NCI-H446 (cell line): ENCODE results near the gene NSL1.

Experiments used
- DNase-seq, 2 experiments: peaks; one replicate each; lab custom pipeline; 2025; lab: John Stamatoyannopoulos, UW

The NSL1 gene

DNA sequence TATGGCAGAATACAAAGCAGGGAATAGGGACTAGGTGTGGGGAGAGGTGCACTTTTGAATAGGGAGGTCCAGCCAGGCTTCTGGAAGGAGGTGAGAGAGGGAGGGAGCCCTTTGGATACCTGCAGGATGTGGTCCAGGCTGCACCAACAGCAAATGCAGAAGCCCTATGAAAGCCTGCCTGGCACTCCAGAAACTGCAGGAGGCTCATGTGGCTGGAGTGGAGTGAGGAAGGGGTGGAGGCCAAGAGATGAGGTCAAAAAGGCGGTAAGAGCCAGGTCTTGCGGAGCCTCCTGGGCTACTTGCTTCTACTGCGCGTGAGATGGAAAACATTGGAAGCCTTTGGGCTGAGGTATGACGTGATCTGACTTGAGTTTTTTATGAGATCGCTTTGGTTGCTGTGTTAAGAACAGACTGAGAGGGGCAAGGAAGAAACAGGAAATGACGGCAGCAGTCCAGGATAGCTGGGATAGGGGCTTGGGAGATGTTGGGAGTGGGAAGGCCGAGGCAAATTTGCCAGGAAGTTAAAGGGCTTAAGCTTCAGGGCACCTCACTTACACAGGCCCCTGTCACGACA, 87.5 kb downstream of the NSL1 start:
- no peak for DNase-seq

DNA sequence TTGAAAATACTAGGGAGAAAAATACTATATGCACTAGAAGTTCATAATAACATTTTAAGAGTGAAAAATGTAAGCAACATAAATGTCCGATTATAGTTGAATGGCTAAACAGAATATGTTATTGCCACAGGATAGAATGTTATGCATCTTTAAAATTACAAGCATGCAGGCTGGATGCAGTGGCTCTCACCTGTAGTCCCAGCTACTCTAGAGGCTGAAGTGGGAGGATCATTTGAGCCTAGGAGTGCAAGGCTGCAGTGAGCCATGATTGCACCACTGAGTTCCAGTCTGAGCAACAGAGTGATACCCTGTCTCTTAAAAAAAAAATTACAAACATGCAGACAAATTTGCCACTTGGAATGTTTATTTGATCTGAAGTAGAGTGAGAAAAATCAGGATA, 88.9 kb downstream of the NSL1 start:
- no peak for DNase-seq

DNA sequence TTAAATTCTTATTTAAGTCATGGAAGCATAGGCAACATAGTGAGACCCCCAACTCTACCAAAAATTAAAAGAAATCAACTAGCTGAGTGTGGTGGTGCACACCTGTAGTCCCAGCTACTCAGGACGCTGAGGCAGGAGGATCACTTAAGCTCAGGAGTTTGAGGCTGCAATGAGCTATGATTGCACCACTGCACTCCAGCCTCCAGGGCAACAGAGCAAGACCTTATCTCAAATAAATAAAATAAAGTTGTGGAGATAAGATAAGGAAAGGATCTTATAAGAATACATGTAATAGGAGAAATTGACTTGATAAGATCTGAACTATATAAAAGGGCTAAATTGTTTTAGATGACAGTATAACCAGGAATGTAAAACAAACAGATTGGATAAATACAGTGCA, 89.7 kb downstream of the NSL1 start:
- DNase-seq = no peak

DNA sequence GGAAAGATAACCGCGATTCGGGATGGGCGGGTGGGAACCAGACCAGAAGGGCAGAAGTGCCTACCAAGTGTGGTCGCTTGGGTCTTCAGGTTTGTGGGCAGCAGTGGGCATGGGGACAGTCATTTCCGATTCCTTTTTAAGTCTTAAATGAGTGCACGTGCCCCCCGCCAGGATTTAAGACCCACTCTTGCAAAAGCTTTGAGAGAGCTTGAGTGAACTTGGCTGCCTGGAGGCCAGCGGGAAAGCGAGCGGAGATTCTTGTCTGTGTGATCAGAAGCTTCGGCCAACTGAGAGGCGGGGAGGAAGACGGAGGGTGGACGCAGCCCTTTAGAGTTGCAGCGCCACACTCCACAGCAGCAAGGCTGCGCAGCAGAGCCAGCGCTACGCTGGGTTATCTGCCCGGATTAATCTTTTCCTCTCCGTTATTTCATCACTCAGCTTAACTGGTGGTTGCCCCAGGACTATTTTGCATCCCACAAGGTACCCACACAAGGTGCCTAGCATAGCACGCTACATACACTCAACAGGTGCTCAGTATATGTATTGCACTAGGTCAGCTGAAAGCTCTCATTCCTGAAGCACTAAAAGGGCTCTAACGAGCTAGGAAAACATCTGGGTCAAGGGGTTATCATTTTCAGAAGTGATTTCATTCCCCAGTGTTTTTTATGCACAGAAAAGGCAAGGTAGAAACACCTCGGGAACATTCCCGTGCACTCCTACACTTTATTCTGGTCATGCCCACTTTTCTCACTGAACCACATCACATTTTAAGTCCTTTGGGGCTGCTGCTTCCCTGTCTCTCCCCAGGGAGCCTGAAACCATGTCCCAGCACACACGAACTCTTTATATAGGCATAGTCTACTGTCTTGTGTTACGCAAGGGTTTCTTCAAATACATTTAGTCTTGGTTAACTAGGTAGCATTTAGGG, 90.4 kb downstream of the NSL1 start:
- DNase-seq = no peak

DNA sequence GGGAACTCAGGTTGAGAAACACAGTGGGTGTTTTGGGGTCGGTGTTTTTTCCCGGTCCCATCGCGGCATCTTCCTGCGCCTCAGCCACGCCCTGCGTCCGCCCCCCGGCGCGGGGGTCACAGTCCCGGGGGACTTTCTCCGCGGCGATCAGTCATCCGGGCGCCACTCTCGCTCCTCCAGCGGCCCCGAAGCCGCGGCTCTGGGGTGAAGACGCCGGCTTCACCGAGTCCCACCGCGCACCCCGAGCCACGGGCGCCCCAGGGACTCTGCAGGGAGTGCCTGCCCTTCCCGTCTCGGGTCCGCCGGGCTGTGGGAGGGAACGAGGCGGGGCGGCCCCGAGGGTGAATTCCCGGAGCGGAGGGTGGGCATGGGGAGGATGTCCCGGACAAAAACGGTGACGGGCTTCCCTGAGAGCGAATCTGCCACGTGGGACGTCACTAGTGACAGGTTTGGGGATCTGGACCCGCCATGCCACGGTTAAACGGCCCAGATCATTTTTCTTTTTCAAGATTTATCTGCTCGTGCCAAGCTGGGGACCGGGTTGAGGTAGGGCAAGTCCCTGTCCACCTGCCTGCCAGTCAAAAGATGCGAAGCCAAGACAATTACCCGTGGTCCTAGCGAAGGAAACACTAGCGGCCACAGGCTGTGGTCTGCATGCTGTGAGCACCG, 91.2 kb downstream of the NSL1 start:
- DNase-seq = no peak

DNA sequence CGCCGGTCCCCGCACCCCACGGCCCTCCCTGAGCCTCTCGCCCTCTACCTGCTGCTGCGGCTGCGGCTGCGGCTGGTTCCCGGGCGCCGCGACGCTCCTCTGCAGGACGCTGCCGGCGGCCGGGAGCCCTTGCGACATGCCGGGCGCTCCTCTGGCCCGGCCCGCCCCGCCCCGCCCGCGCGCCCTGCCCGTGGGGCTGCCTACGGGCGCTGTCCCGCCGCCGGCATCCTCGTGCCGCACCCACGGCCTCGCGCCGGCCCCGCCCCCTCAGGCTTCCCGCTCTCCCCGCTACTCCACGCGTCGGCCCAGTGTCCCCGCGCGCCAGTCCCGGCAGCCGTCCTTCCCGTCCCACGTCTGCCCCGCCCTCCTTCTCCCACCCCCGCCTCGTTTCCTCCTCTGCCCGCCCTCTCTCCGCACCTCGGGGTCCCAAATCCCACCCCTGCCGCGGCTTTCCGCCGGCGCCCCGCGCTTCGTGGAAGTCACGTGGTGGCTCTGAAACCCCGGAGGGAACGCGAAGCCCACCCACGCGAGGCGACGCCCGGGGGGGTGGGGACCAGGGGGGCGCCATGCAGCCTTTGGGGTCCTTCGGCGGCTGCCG, 91.9 kb downstream of the NSL1 start, which contains the start of gene BATF3:
BATF3 (minus strand) TSS at position 216 of the 598 bp plus-strand sequence; CDS start at position 138, 78 bp downstream.
- DNase-seq = peak in 1 of 2 experiments; percentile 24

DNA sequence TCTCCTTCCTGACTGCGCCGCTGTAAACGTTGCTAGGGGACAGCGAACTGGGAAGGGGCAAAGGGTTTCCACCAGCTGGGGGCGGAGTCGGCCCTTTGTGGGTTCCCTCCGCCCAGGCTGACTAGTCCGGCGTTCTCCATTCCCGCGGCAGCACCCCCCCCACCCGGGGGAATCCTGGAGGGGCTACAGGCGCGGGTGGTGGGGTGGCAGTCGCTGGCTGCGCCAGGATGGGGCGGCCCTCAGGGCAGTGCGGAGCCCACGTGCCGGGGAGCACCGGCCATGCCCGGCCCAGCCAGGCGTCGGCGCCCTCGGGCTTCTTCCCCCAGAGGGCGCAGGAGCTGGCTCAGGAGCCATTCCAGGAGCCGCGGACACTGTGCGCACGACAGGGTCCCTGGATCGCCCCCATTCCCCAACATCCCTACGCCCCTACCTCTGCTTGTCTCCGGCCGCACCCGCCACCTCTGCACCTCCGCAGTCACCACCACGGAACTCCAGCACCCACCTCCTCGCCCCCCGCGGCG, 92.4 kb downstream of the NSL1 start:
- DNase-seq = peak in 1 of 2 experiments; percentile 61

DNA sequence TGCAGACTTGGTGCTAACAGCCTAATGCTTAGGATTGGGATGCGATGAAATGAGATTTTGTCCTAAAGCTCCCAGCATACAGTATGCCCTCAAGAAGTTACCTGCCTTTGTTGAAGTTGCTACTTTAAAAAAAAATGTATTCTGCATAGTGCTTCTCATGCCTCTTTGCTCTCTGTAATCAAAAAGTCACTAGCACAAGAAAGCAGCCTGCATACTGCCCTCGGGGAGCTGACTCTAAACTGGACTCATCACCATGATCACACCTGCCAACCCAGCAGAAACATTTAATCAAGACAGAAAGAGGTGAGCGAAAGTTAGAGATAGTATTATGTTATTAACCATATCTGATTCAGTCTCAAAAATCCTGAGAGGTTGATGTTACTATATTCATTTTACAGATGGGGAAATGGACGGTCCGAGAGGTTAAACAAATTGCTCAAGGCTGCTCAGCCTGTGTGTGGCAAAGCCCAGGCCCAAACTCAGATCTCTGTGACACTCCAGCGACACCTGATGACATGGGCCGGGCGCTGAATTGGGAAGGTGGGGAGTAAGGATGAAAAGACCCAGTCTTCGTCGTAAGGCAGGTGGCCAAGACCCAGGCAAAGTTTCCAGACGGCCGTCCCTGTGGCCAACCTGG, 93.0 kb downstream of the NSL1 start:
- DNase-seq = no peak

DNA sequence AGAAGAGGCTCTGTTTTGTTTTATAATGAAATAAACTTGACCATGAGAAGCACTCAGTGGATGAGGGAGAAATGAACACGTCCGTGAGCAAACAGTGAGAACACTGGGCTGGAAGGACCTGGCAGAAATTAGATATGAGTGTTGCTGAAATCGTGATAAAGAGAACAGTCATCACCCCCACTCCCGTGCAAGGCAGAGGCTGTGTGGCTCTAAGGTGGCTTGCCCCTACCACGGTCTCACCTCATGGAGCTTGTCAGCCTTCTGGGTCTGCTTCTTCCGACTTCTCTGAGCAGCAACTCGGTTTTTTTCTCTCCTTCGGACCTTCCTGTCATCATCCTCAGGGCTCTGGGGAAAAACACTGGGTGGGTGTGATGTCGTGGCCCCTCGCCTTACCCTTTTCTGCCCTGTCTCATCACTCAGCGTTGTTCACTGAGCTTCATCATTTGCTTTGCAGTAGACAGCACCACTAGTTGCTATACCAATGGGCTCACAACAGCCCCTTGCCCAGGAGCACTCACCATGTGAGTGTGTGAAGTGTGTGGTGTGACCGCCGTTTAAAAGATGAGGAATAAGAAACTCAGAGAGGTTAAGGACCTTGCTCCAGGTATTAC, 94.8 kb downstream of the NSL1 start:
- no peak for DNase-seq

DNA sequence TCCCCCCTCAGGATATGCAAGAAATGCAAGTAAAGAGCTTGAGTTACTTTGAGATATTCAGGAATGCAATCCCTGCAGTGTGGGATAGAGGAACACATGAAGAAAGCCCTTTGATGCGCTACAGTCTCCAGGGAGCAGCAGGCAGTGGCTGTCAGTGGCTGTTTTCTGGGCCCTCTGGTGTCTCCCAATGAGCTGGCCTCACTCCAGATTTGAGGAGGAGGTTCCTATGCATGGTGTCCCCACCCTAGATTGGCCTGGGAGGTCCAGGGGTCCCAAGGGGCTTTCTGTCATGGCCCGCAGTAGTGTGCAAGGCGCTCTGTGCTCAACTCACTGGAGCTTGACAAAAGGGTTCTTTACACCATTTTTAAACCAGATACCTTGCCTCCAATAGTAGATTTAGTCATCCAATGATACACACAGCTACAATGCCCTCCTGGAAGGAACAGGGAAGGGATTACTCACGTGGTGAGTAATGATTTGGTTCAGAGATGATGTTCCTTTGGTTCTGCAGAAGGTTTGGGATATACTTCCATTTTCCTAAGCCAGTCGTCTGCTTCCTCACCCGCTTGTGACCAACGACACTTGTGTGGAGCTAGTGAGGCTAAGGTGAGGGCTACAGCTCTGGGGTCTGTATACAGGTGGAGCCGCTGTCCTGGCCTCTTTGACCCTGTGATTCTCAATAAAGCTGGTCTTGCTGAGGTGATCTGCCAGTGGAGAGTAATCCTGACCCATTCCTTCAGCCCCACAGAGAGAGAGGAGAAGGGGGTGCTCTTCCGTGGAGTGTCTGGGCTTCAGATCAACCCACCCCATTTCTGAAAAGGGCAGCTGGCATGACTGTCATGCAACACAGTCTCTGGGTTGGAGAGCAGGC, 98.6 kb downstream of the NSL1 start:
- DNase-seq = no peak

DNA sequence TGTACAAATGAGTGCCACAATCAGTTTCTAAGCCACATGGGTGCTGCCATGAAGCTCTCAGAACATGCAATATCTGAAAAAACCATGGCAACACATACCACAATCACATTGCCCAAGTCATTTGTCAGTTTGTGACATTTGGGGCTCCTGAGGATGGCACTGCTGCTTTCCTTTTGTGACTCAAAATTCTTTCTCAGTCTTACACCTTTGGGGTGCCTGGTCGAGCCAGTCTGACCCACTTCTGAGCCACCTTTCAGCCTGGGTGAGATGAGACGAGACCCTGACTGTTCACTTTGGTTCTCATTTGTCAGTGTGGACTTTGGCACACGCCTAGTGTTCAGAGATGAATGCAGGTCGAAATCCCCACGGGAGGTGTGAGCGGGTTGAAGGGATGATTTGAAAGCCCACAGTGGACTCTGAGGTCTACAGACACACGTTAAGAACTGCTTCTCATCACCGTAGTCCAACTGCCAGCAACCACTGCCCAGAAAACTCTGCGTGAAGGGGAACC, 100.0 kb downstream of the NSL1 start:
- no peak for DNase-seq

DNA sequence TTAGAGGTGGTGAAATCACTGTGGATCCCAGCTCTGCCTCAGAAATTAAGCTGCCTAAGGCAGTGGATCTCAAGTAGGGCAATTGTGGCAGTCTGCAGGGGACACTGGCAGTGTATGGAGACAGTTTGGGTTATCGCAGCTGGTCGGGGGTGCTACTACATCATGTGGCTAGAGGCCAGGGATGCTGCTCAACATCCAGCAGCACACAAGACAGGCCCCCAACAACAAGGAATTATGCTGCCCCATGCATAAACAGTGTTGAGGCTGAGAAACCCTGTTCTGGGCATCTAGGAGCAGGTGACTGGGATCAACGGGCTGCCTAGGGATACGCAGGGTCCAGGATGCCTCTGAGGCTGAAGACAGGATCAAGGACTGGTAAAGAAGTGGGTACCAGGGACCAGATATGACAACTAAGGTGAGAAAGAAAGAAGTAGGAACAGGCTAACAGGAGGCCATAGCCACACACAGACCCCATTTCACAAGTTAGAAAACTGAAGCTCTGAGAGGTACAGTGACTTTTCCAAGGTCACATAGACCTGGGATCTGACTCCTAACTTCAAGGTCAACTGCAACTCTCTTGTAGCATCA, 100.7 kb downstream of the NSL1 start:
- DNase-seq = no peak

DNA sequence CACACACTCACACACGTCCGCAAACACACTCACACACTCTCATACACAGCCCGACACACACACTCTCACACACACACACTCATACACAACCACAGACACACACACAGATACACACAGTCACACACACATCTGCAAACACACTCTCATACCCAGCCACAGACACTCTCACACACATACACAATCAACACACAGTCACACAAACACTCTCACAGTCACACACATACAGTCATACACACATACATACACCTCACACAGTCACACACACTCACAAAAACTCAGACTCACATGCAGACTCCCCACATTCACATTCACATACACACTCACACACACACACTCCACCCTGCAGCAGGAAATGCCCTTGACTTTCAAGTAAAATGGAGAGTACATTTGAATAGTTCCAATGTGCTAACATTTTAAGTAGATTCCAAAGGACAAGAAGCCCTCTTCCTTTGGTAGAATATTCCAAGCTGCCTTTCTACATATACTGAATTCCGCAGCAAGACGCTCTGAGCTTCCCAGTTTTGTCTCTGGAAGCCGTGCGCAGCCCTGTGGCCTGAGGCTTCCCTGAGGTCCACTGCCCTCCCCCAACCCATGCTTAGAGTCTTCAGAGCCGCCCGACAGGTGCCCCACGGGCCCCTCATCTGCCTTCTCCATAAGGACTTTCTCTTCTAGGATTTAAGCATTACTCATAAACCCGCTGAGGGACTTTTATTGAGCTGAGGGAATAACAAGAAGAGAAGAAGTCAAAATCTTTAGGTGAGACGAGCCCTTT, 101.6 kb downstream of the NSL1 start:
- DNase-seq = no peak

DNA sequence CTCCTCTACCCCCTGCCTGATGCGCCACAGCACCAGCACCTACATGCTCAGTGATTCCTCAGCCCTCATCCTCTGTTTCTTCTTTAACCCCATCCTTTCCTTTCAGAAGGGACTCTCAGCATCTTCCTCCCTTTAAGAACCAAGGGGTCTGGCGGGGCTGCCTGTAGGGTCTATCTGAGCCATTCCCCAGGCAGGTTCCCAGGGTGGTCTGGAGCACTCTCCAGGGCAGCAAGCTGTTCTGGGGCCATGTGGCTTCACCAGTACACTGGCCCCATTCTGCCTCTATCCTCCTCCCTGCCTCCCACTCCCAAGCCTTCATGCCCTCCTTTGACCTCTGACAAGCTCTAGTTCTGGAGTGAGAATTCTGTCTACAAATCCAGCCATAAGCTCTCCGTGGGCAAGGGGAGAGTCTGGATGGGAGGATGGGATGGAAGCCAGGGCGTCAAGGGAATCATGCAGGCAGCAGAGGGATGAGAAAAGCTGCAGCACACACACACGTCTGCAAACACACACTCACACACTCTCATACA, 102.3 kb downstream of the NSL1 start:
- no peak for DNase-seq

DNA sequence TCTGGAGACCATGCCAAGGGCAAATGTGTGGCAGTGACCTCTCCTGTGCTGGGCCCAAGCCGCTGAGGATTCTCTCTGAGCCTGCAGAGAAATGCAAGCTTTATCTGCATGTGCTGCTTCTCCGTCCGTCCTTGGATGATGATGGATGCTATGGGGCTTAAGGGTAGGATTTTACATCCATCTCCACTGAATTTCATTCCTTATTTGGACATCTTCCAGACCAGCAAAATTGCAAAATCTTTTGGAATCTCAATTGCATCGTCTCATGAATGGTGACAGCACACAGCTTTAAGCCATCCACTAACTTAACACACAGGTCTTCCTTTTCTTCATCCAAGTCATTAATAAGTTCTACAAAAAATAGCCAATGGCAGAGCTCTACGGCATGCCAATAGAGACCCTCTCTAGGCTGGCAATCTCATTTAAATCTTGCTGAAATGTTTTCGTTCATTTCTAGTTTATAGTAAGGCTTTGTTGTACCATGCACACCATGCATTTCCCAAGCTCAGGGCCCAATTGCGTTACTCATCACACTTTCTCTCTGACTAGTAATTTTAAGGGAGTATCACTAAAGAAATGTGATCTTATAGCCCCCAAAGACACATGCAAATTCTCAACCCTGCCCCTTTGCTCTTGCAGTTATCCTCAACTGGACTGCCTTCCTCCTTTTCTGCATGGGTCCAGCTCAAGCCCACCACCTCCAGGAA, 103.1 kb downstream of the NSL1 start:
- no peak for DNase-seq

DNA sequence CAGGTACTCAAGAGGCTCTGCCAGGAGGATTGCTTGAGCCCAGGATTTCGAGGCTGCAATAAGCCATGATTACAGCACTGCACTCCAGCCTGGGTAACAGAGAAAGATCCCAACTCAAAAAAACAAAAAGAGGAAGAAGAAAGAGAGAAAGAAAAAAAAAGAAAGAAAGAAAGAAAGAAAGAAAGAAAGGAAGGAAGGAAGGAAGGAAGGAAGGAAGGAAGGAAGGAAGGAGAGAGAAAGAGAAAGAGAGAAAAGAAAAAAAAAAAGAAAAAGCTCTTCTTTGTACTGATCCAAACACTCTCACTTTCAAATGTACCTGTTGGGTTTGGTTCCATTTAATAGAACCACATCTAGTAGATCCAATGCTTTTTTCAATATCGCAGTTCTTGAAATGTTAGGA, 103.8 kb downstream of the NSL1 start:
- no peak for DNase-seq

DNA sequence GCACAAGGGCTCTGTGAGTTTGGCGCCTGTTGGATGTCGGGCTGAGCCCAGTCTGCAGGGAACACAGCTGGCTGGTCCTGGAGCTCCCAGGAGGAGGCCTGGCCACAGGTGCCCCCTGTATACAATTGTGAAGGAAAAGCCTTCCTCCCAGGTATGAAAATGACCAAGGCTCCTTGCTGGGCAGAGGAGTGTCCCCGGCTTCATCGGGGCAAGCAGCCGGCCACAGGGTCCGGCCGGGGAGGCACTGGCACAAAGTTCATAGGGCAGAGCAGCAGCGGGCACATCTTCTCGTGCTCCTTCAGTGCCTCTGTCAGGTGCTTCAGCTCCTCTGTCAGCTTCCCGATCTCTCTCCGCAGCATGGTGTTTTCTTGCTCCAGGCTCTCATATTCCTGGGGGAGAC, 105.0 kb downstream of the NSL1 start:
- no peak for DNase-seq

DNA sequence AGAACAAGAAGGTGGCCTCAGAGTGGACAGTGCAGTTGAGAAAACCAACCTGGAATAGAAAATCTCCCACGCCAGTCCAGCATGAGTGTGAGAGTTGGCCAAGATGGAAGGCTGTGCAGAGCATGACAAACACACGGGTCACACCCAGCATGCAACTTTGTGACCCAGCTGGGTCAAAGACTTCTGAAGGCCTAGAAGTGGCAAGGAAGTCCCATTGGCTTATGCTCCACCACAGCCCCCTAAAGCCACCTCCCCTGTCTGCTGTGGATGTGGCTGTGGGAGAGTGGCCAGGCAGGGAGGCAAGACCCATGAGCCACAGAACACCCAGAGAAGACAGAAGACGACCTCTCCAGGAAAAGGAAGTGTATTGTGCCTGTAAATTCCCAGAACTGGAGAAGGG, 105.5 kb downstream of the NSL1 start:
- DNase-seq = no peak
